Measurements from ENCODE around the gene DIRAS3.
A peak's percentile ranks its signal among the peaks of the same experiment; 100 is the strongest.

The DIRAS3 gene

GRCh38 chr1:68049941-68050878 lies at the start of gene DIRAS3:
Gene DIRAS3 (minus strand): TSS chr1:68050627. CDS start chr1:68047297, 3,330 bp downstream.
- DNase-seq = no peak

DNA sequence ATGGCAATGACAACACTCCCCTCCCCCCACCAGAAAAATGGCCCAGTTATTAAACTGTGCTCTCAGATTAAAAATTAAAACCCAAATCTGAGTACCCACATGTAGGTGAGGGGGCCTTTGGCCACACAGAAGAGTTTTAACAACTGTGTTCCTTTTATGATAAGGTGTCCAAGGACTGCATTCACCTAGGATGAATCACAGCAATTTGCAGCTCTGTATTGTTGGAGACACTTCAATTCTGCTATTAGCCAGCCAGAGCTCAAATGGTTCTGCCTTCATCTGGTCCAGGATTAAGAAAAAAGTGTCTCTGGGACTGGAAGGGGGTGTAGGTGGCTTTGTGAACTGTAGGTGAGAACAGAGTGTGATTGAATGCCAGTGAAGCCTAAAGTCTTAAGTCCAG lies 43.3 kb upstream of the DIRAS3 start:
- DNase-seq = no peak

- DNase-seq = no peak
Measured at GRCh38 chr1:68087184-68087583, 36.8 kb upstream of the DIRAS3 start.

- DNase-seq = no peak
Measured at GRCh38 chr1:68085752-68086151, 35.3 kb upstream of the DIRAS3 start.

- DNase-seq = no peak
Measured at GRCh38 chr1:68083686-68084085, 33.3 kb upstream of the DIRAS3 start.

GRCh38 chr1:68081775-68082283 lies 31.4 kb upstream of the DIRAS3 start:
- DNase-seq = no peak

- DNase-seq = no peak
Measured at GRCh38 chr1:68078647-68079046, 28.2 kb upstream of the DIRAS3 start.

- DNase-seq = no peak
Measured at GRCh38 chr1:68074472-68074871, 24.0 kb upstream of the DIRAS3 start.

DNA sequence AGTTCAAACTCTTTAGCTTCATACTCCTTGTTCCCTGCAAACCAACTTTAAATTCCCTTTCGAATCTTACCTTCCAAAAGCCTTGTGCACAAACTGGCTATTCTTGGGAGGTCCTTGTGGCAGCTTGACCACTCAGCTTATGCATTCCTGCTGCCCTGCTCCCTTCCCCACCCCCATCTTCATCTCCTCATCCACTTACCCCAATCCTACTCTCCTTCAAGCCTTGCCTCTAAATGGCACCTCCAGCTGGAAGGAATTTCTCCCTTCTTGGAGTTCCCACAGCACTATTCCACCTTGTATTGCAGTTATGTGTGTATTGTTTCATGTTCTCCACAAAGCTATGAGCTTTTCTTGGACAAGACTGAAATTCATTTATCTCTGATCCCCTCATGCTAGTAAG lies 15.3 kb upstream of the DIRAS3 start:
- DNase-seq = peak; percentile 10

- DNase-seq = peak; percentile 5
Measured at GRCh38 chr1:68058053-68058452, 7.6 kb upstream of the DIRAS3 start.

- DNase-seq = peak; percentile 5
Measured at GRCh38 chr1:68057564-68057963, 7.1 kb upstream of the DIRAS3 start.

- DNase-seq = no peak
Measured at GRCh38 chr1:68057050-68057449, 6.6 kb upstream of the DIRAS3 start.

GRCh38 chr1:68051475-68051874 lies 1.0 kb upstream of the DIRAS3 start:
- peak; percentile 71 for DNase-seq

- no peak for DNase-seq
Measured at GRCh38 chr1:68047659-68048026, 2.8 kb downstream of the DIRAS3 start.

DNA sequence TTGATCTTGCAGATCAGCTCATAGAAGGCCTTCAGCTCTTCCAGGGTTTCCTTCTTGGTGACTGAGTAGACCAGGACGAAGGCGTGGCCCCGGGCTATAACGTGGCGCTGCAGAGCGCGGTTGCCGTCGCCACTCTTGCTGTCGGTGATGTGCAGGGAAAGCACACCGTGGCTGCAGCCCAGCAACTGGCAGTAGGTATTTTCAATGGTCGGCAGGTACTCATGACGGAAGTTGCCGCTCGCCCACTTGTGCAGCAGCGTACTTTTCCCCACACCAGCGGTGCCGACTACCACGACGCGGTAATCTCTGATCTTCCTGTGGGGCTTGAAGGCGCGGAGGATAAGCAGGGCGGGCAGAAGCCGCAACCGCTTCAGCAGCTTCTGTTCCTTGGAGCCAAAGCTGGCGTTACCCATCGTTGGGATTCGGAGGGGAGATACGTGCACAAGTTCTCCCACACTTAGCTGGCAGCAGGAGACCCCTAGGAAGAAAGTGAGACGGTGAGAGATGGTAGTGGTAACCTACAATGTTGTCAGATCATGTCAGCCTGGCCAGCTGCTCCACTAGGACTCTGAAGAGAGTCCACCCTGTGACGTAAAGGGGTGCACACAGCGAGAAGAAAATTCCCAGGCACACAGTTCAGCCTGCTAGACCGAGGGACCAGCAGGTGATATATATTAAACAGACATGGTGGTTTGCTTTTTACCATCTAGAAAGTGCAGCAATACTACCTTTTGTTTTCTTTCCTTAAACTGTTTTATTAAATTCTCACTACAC lies 3.4 kb downstream of the DIRAS3 start:
- no peak for DNase-seq

DNA sequence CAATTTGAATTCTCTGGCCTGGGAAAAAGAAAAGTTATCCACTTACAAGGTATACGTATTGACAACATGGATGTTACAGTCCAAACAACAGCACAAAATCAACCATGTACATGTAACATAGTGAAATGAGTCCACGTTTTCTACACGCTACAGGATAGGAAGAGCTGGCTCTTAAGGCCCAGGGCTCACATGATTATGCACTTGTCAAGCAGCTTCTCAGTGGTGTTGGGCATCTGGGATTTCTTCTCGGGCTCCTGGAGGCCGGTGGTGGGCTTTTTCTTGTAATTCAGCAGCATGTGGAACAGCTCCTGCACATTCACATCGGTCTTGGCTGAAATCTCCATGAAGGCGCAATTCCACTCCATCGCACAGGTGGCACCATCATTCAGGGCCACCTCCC lies 4.0 kb downstream of the DIRAS3 start:
- no peak for DNase-seq

- no peak for DNase-seq
Measured at GRCh38 chr1:68045511-68046180, 4.8 kb downstream of the DIRAS3 start.

GRCh38 chr1:68043443-68044090 lies 6.9 kb downstream of the DIRAS3 start:
- no peak for DNase-seq

DNA sequence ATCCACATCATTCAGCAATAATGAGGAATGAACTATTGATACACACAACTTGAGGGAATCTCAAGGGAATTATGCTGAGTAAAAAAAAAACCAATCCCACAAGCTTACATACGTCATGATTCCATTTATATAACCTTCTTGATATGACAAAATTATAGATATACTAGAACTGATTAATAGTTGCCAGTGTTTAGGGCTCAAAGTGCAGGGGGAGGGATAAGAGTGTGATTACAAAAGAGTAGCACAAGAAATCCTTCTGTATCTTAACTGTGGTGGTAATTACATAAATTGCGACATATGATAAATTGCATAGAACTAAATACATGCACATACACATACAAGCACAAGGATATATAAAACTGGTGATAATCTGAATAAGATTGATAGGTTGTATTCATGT lies 13.5 kb downstream of the DIRAS3 start:
- DNase-seq = no peak

- no peak for DNase-seq
Measured at GRCh38 chr1:68029444-68029843, 21.0 kb downstream of the DIRAS3 start.

- no peak for DNase-seq
Measured at GRCh38 chr1:68028566-68028965, 21.9 kb downstream of the DIRAS3 start.

- no peak for DNase-seq
Measured at GRCh38 chr1:68024635-68025338, 25.6 kb downstream of the DIRAS3 start.

Measured in NCI-H82 (cell line).